Kidney tubule cell (primary cell): Measurements from ENCODE around the gene UHRF1.
"Not testable (repeated sequence)": the region's sequence is repeated elsewhere in the genome, so short reads cannot be mapped to it uniquely, and the experiment has no call there.

Experiments
- DNase-seq: peaks from one replicate; pipeline ENCODE4 v3.0.0-alpha.2; 2018; ENCODE audit warnings: low spot score

Gene UHRF1

GRCh38 chr19:4937060-4937459 is 27.8 kb downstream of the UHRF1 start:
- no peak for DNase-seq

GRCh38 chr19:4938461-4938860 is 29.2 kb downstream of the UHRF1 start:
- not testable (repeated sequence) for DNase-seq

GRCh38 chr19:4939466-4939865 is 30.2 kb downstream of the UHRF1 start:
- DNase-seq: no peak

GRCh38 chr19:4941638-4942169 is 32.4 kb downstream of the UHRF1 start:
- not testable (repeated sequence) for DNase-seq

GRCh38 chr19:4950650-4951049 is 41.3 kb downstream of the UHRF1 start:
- DNase-seq: not testable (repeated sequence)

GRCh38 chr19:4951656-4952055 is 42.4 kb downstream of the UHRF1 start:
- no peak for DNase-seq

- DNase-seq: no peak
Measured at GRCh38 chr19:4952945-4953344, 43.6 kb downstream of the UHRF1 start.

GRCh38 chr19:4954320-4955149 is 45.2 kb downstream of the UHRF1 start:
- not testable (repeated sequence) for DNase-seq

GRCh38 chr19:4955274-4955673 is 46.0 kb downstream of the UHRF1 start:
- no peak for DNase-seq

- DNase-seq: peak; percentile 25
Measured at GRCh38 chr19:4957981-4958380, 48.7 kb downstream of the UHRF1 start.

- DNase-seq: no peak
Measured at GRCh38 chr19:4962085-4962619, 52.9 kb downstream of the UHRF1 start.

- DNase-seq: no peak
Measured at GRCh38 chr19:4965061-4965460, 55.8 kb downstream of the UHRF1 start.

- DNase-seq: peak; percentile 56
Measured at GRCh38 chr19:4966591-4966990, 57.3 kb downstream of the UHRF1 start.

- DNase-seq: peak; percentile 24
Measured at GRCh38 chr19:4967738-4968461, 58.6 kb downstream of the UHRF1 start.

- DNase-seq: peak; percentile 100
Measured at GRCh38 chr19:4968462-4969291, 59.4 kb downstream of the UHRF1 start, which contains the start of gene KDM4B. KDM4B (plus strand) TSS chr19:4969113; CDS start chr19:5032891, 63,778 bp downstream.

- no peak for DNase-seq
Measured at GRCh38 chr19:4969292-4969771, 60.0 kb downstream of the UHRF1 start.

- DNase-seq: peak; percentile 47
Measured at GRCh38 chr19:4969772-4970531, 60.7 kb downstream of the UHRF1 start.

- DNase-seq: peak; percentile 31
Measured at GRCh38 chr19:4970558-4971423, 61.5 kb downstream of the UHRF1 start.

GRCh38 chr19:4971424-4971793 is 62.1 kb downstream of the UHRF1 start:
- DNase-seq: peak; percentile 49
